HL-60 (cell line): Measurements from ENCODE around the gene COL16A1.

Experiments
- CTCF ChIP-seq: IDR thresholded peaks from one replicate; pipeline ENCODE4 v1.5.1; 2011; ENCODE audit warnings: low read length, control low read depth, inconsistent platforms; ENCODE audit not compliant: insufficient read depth
- GABPA ChIP-seq: IDR thresholded peaks from 2 replicates; pipeline ENCODE4 v1.6.1; 2012; ENCODE audit warnings: low read depth
- REST ChIP-seq: IDR thresholded peaks from 2 replicates; pipeline ENCODE4 v1.6.1; 2012; ENCODE audit warnings: low read depth; ENCODE audit not compliant: insufficient replicate concordance

GRCh38 chr1:31699341-31699891 is 4.4 kb downstream of the COL16A1 start:
- TF ChIP-seq CTCF (no peak), REST (no peak), GABPA (no peak)
